Osteoblast (primary cell): ENCODE results near the gene CXCL17. TPM values are rescaled to one million over a fixed set of nuclear protein-coding genes. Genes with fewer than 3 reads are reported as not detected.

Experiments
- DNase-seq: peaks from one replicate; pipeline ENCODE4 v3.0.0; 2011; ENCODE audit warnings: low spot score, mixed read lengths; ENCODE audit not compliant: insufficient read length; ENCODE audit errors: missing footprints
- H2AFZ ChIP-seq: 2 replicates; pipeline ENCODE4 v1.6.0; 2011; ENCODE audit warnings: mild to moderate bottlenecking, low read length
- H3K27ac ChIP-seq: 2 replicates; pipeline ENCODE4 v1.5.1; 2011; ENCODE audit warnings: mild to moderate bottlenecking, low read depth, low read length, moderate library complexity
- H3K27me3 ChIP-seq: 2 replicates; pipeline ENCODE4 v1.6.0; 2012; ENCODE audit warnings: mild to moderate bottlenecking, control low read depth, inconsistent platforms, low read length, moderate library complexity; ENCODE audit not compliant: insufficient read depth
- H3K36me3 ChIP-seq: 2 replicates; pipeline ENCODE4 v1.5.1; 2011; ENCODE audit warnings: mild to moderate bottlenecking, low read length, control low read depth, moderate library complexity; ENCODE audit not compliant: insufficient read depth
- H3K4me1 ChIP-seq: 2 replicates; pipeline ENCODE4 v1.5.1; 2011; ENCODE audit warnings: mild to moderate bottlenecking, low read length, control low read depth, moderate library complexity; ENCODE audit not compliant: insufficient read depth
- H3K4me2 ChIP-seq: 2 replicates; pipeline ENCODE4 v1.6.0; 2011; ENCODE audit warnings: mild to moderate bottlenecking, low read length; ENCODE audit not compliant: insufficient read depth
- H3K4me3 ChIP-seq: fragments of 200-600 bp; sonication (generic); 3 replicates; pipeline ENCODE4 v1.5.1; 2012; ENCODE audit warnings: mild to moderate bottlenecking, low read length, inconsistent platforms; ENCODE audit not compliant: insufficient read depth
- H3K79me2 ChIP-seq: 2 replicates; pipeline ENCODE4 v1.6.0; 2012; ENCODE audit warnings: mild to moderate bottlenecking, low read length, control low read depth, inconsistent platforms; ENCODE audit not compliant: insufficient read depth
- H3K9me3 ChIP-seq: 2 replicates; pipeline ENCODE4 v1.5.1; 2011; ENCODE audit warnings: low read depth, low read length, control low read depth
- H4K20me1 ChIP-seq: 2 replicates; pipeline ENCODE4 v1.6.0; 2012; ENCODE audit warnings: mild to moderate bottlenecking, low read length, control low read depth; ENCODE audit not compliant: insufficient read depth
- CTCF ChIP-seq: IDR thresholded peaks from 2 replicates; pipeline ENCODE4 v1.5.1; 2011; ENCODE audit warnings: mild to moderate bottlenecking, low read depth, low read length, moderate library complexity; ENCODE audit errors: extremely low read depth
- total RNA-seq: library from RNA; depleted of rRNA; stranded (reverse); fragments of >200 nt; gene quantifications from 2 replicates; pipeline ENCODE4 v1.2.3, GENCODE V29; 2012

CXCL17 gene
- total RNA-seq, 1 donor: not detected

- Histone ChIP-seq H3K9me3 (no peaks in the 10 kb centered on the region), H3K36me3 (no peaks in the 10 kb centered on the region), H3K4me3 (no peak overlapping the region), H4K20me1 (no peaks in the 10 kb centered on the region), H3K27me3 (peaks cover 5% of the 10 kb centered on the region), H3K79me2 (no peaks in the 10 kb centered on the region), H3K4me1 (no peaks in the 10 kb centered on the region), H3K27ac (no peak overlapping the region), H2AFZ (no peak overlapping the region), H3K4me2 (peak overlapping the region; percentile 13)
- no peak for TF ChIP-seq CTCF
- peak; percentile 71 for DNase-seq
These were observed 37.8 kb upstream of the CXCL17 start for GRCh38 chr19:42480335-42481095.

- Histone ChIP-seq H3K27ac (no peak overlapping the region), H3K79me2 (no peaks in the 10 kb centered on the region), H3K4me1 (no peaks in the 10 kb centered on the region), H4K20me1 (peaks cover 2% of the 10 kb centered on the region), H3K4me3 (no peak overlapping the region), H3K27me3 (peaks cover 8% of the 10 kb centered on the region), H3K9me3 (no peaks in the 10 kb centered on the region), H3K36me3 (no peaks in the 10 kb centered on the region), H2AFZ (no peak overlapping the region), H3K4me2 (no peak overlapping the region)
- TF ChIP-seq CTCF: no peak
- no peak for DNase-seq
These were observed 37.0 kb upstream of the CXCL17 start for GRCh38 chr19:42479736-42480135.

GRCh38 chr19:42478765-42479311 lies 36.1 kb upstream of the CXCL17 start:
- Histone ChIP-seq H4K20me1 (peaks cover 5% of the 10 kb centered on the region), H3K4me3 (no peak overlapping the region), H3K4me2 (no peak overlapping the region), H3K9me3 (no peaks in the 10 kb centered on the region), H3K27me3 (peaks cover 10% of the 10 kb centered on the region), H2AFZ (no peak overlapping the region), H3K27ac (no peak overlapping the region), H3K4me1 (no peaks in the 10 kb centered on the region), H3K36me3 (no peaks in the 10 kb centered on the region), H3K79me2 (no peaks in the 10 kb centered on the region)
- no peak for TF ChIP-seq CTCF
- no peak for DNase-seq

GRCh38 chr19:42477933-42478332 lies 35.2 kb upstream of the CXCL17 start:
- Histone ChIP-seq H3K27me3 (peaks cover 17% of the 10 kb centered on the region), H2AFZ (no peak overlapping the region), H3K79me2 (no peaks in the 10 kb centered on the region), H3K4me2 (no peak overlapping the region), H3K27ac (no peak overlapping the region), H3K4me1 (no peaks in the 10 kb centered on the region), H4K20me1 (peaks cover 7% of the 10 kb centered on the region), H3K36me3 (no peaks in the 10 kb centered on the region), H3K9me3 (no peaks in the 10 kb centered on the region), H3K4me3 (no peak overlapping the region)
- TF ChIP-seq CTCF: no peak
- DNase-seq: no peak
